Vagina (tissue), 2 donors: ENCODE data around the gene PDLIM4.

Experiments
- POLR2AphosphoS5 ChIP-seq, 2 donors: sonication (generic); formaldehyde crosslinking; IDR thresholded peaks; one replicate each; pipeline ENCODE4 v1.9.0; 2017; ENCODE audit warnings: antibody characterized with exemption in 2 of 2, mild to moderate bottlenecking in 2 of 2, low read depth in 1 of 2; ENCODE audit not compliant: insufficient read depth in 1 of 2
- TF ChIP-seq, protein P1 (sequence below), 3 experiments: fragments of 450-650 bp in 2 of 3; fragments of 200-600 bp in 1 of 3; sonication (generic) in 1 of 3; IDR thresholded peaks; one replicate each; pipeline ENCODE4 v1.5.1; 2017 to 2019; ENCODE audit warnings: antibody characterized with exemption in 3 of 3, mild to moderate bottlenecking in 2 of 3, moderate library complexity in 2 of 3

DNA sequence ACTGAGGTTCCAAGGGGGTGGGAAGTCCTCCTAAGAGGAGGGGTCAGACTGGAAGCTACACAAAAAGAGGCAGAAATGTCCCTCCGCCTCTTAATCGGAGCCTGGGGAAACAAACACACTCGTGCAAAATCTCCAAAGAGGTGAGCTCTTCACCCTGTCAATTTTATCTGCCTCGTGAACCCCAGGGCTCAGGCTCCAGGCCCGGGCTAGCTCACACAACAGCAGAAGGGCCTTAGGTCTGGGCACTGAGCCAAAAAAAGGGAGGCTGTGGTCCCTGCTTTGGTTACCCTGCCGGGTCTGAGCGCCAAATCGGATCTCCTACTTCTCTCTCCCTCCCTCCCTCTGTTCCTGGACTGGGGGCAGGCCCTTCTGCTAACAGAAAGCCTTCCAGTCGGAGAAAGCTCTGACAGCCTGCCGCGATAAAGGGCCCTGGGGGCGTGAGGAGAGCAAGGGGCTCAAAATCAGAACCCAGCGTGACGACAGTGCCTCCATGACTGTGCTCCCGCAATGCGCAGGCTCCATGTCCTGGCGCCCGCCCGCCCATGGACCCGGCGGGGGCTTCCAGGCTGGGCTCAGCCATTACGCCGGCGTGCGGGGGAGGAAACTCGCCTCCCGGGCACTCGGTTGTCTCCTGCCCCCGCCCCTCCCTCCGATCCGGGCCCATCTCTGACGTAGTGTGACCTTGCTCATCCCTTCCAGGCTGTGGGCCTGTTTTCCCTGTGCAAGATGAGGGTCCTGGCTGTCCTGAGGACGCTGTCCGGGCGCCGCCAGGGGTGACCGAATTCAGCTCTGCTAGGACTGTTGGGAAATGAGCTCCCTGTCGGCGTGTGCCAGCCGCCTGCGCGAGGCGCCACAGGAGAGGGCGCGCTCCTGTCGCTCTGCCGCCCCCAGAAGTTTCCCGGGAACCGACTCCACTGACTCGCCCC, 35.8 kb downstream of the PDLIM4 start:
- no peak for TF ChIP-seq POLR2AphosphoS5 (IDR thresholded peaks at IDR 0.05; ENCODE audit: insufficient read depth in 1 of 2, low read depth in 1 of 2)
- TF ChIP-seq, protein P1, sequence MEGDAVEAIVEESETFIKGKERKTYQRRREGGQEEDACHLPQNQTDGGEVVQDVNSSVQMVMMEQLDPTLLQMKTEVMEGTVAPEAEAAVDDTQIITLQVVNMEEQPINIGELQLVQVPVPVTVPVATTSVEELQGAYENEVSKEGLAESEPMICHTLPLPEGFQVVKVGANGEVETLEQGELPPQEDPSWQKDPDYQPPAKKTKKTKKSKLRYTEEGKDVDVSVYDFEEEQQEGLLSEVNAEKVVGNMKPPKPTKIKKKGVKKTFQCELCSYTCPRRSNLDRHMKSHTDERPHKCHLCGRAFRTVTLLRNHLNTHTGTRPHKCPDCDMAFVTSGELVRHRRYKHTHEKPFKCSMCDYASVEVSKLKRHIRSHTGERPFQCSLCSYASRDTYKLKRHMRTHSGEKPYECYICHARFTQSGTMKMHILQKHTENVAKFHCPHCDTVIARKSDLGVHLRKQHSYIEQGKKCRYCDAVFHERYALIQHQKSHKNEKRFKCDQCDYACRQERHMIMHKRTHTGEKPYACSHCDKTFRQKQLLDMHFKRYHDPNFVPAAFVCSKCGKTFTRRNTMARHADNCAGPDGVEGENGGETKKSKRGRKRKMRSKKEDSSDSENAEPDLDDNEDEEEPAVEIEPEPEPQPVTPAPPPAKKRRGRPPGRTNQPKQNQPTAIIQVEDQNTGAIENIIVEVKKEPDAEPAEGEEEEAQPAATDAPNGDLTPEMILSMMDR (IDR thresholded peaks at IDR 0.05), result peak in 2 of 3 experiments; percentile 4 to 26
